ENCODE results near the gene NEDD9.

NEDD9 gene

GRCh38 chr6:11179088-11179418 is 53.4 kb downstream of the NEDD9 start:
- H3K27ac ChIP-seq (replicated peaks) = no peak overlapping the region

GRCh38 chr6:11177271-11177670 is 55.2 kb downstream of the NEDD9 start:
- Histone ChIP-seq H3K4me3 (replicated peaks; ENCODE audit: insufficient read depth, low read length) (no peak overlapping the region), H3K27ac (replicated peaks) (no peak overlapping the region)

More at GRCh38 chr6:11179088-11179418, 53.4 kb downstream of the NEDD9 start:
- no peak for DNase-seq (ENCODE audit: low read depth in 1 of 2, low spot score in 1 of 2)
- TF ChIP-seq CTCF (IDR thresholded peaks at IDR 0.05; ENCODE audit: insufficient read depth, low read length) (no peak), POLR2AphosphoS5 (IDR thresholded peaks at IDR 0.05; ENCODE audit: low read depth) (no peak), REST (IDR thresholded peaks at IDR 0.05; ENCODE audit: insufficient replicate concordance, low read depth) (no peak), SPI1 (IDR thresholded peaks at IDR 0.05; ENCODE audit: borderline replicate concordance, low read depth) (no peak), GABPA (IDR thresholded peaks at IDR 0.05; ENCODE audit: low read depth) (no peak)
- no peak overlapping the region for H3K4me3 ChIP-seq (replicated peaks; ENCODE audit: insufficient read depth, low read length)
- H3K27me3 ChIP-seq (ENCODE audit: insufficient read depth, poor library complexity, severe bottlenecking) = no peaks in the 10 kb centered on the region

GRCh38 chr6:11174242-11174611 is 58.2 kb downstream of the NEDD9 start:
- H3K27ac ChIP-seq (replicated peaks) = no peak overlapping the region
- TF ChIP-seq GABPA (IDR thresholded peaks at IDR 0.05; ENCODE audit: low read depth) (no peak), CTCF (IDR thresholded peaks at IDR 0.05; ENCODE audit: insufficient read depth, low read length) (no peak), SPI1 (IDR thresholded peaks at IDR 0.05; ENCODE audit: borderline replicate concordance, low read depth) (no peak), POLR2AphosphoS5 (IDR thresholded peaks at IDR 0.05; ENCODE audit: low read depth) (no peak), REST (IDR thresholded peaks at IDR 0.05; ENCODE audit: insufficient replicate concordance, low read depth) (no peak)

More at GRCh38 chr6:11177271-11177670, 55.2 kb downstream of the NEDD9 start:
- no peak for DNase-seq (ENCODE audit: low read depth in 1 of 2, low spot score in 1 of 2)
- TF ChIP-seq REST (IDR thresholded peaks at IDR 0.05; ENCODE audit: insufficient replicate concordance, low read depth) (no peak), GABPA (IDR thresholded peaks at IDR 0.05; ENCODE audit: low read depth) (no peak), CTCF (IDR thresholded peaks at IDR 0.05; ENCODE audit: insufficient read depth, low read length) (no peak), POLR2AphosphoS5 (IDR thresholded peaks at IDR 0.05; ENCODE audit: low read depth) (no peak), SPI1 (IDR thresholded peaks at IDR 0.05; ENCODE audit: borderline replicate concordance, low read depth) (no peak)
- H3K27me3 ChIP-seq (ENCODE audit: insufficient read depth, poor library complexity, severe bottlenecking) = no peaks in the 10 kb centered on the region

More at GRCh38 chr6:11174242-11174611, 58.2 kb downstream of the NEDD9 start:
- no peaks in the 10 kb centered on the region for H3K27me3 ChIP-seq (ENCODE audit: insufficient read depth, poor library complexity, severe bottlenecking)
- DNase-seq (ENCODE audit: low read depth in 1 of 2, low spot score in 1 of 2) = peak in 1 of 2 experiments; percentile 35
- no peak overlapping the region for H3K4me3 ChIP-seq (replicated peaks; ENCODE audit: insufficient read depth, low read length)

Measured in HL-60 (cell line).